TTC549 (cell line): ENCODE results near the gene LRP11.

Experiments used
- FAIRE-seq: peaks from 2 replicates; lab custom pipeline; 2012; peaks lifted over from hg19 to GRCh38; lab: Jason Lieb, UNC

LRP11 gene

DNA sequence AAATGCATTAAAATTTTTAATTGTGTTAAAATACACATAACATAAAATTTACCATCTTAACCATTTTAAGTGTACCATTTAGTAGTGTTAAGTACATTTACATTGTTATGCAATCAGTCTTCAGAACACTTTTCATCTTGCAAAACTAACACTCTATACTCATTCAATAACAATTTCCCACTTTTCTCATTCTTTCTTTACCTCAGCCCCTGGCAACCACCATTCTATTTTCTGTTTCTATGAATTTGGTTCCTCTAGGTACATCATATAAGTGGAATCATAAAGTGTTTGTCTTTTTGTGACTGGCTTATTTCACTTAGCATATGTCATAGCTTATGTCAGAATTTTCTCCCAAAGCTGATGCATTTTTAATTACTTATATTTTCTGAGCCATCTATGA lies 82.4 kb downstream of the LRP11 start:
- FAIRE-seq: no peak

DNA sequence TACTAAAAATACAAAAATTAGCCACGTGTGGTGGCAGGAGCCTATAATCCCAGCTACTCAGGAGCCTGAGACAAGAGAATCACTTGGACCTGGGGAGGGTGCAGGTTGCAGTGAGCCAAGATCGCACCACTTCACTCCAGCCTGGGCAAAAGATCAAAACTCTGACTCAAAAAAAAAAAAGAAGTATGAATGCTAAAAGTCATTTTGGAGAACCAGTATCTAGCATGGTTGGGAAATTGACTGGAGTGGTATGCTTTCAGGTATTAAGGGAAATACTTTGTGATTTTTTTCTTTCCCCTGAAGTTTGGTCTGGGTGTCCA lies 84.6 kb downstream of the LRP11 start:
- FAIRE-seq: no peak

DNA sequence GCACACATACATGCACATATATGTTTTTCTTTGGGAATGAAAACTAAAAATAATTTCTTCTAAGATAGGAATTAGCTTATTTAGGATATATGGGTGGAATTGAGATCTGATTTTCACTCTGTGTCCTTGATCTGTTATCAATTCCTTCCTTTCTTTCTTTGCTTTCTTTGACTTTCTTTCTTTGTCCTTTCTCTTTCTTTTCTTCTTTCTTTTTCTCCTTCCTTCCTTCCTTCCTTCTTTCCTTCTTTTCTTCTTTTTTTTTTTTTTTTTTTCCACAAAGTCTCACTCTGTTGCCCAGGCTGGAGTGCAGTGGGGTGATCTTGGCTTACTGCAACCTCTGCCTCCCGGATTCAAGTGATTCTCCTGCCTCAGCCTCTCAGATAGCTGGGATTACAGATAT lies 86.5 kb downstream of the LRP11 start:
- FAIRE-seq: no peak

DNA sequence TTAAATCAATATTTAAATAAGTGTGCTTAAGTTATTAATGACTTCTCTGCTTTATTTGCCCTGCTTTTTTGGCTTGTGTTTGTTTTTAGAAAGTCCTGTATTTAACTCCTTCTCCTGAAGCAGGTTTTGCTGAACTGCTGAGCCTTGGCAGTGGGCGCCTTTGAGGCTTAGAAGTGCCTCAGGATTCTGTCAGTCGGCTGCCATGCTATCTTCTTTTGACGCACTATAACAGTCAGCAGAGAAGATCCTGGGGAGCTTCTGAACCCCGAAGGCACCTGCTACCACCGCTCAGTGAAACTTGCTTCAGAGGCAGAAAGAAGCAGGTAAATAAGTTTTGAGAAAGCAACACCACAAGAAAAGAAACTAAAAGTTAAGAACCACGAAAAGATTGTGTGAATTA lies 92.2 kb downstream of the LRP11 start:
- no peak for FAIRE-seq

DNA sequence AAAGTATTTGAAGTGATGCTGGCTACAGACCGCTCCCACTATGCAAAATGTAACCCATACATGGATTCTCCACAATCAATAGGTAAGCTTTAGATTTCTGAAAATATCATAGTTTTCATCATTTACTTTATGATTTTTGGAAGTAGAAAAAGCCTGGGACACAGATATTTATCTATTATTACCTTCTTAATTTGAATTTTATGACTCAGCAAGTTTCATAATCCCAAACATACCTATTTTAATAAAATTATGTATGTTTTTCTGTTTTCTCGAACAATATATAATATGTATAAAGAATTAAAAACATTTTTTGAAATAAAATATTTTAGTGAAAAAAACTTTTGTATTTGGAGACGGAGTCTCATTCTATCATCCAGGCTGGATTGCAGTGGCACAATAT lies 93.0 kb downstream of the LRP11 start:
- no peak for FAIRE-seq

DNA sequence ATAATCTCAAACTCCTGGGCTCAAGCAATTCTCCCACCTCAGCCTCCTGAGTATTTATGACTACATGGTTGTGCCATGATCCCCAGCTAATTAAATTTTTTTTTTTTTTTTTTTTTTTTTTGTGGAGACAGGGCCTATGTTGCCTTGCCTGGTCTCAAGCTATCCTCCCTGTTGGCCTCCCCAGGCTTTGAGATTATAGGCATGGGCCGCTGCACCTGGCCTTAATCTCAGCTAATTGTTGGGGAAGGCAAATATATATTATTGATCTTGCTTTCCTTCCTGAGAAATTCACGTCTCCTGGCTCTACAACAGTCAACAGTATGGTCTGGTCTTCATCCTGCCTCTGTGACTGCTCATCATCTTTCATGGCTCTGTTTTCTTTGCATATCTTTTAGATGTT lies 94.5 kb downstream of the LRP11 start:
- FAIRE-seq: no peak
